Measurements from ENCODE around the gene CALHM2.

CALHM2 gene

DNA sequence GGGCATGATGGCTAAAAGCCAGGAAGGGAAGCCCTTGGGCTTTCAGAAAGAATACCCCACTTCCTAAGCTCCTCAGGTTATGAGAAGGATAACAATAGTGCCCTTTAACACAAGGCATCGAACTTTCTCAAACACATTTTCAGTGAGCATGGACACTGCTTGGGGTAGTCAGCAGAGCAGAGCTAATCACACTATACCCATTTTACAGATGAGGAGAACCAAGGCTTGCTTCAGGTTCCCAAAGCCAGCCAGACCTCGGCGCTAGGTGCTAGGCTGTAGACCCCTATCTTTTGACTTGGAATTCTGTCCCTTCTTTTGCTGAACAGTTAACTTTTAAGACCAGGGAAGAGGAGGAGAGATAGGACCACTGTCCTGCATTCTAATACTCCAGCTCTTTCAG, 43.2 kb upstream of the CALHM2 start:
- no peak overlapping the region for H3K4me3 ChIP-seq (replicated peaks in 1 of 2; ENCODE audit: low read depth in 2 of 2, low read length in 2 of 2)
- no peak for DNase-seq (ENCODE audit: low read depth in 2 of 2)
- TF ChIP-seq, protein P1, sequence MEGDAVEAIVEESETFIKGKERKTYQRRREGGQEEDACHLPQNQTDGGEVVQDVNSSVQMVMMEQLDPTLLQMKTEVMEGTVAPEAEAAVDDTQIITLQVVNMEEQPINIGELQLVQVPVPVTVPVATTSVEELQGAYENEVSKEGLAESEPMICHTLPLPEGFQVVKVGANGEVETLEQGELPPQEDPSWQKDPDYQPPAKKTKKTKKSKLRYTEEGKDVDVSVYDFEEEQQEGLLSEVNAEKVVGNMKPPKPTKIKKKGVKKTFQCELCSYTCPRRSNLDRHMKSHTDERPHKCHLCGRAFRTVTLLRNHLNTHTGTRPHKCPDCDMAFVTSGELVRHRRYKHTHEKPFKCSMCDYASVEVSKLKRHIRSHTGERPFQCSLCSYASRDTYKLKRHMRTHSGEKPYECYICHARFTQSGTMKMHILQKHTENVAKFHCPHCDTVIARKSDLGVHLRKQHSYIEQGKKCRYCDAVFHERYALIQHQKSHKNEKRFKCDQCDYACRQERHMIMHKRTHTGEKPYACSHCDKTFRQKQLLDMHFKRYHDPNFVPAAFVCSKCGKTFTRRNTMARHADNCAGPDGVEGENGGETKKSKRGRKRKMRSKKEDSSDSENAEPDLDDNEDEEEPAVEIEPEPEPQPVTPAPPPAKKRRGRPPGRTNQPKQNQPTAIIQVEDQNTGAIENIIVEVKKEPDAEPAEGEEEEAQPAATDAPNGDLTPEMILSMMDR (IDR thresholded peaks at IDR 0.05; ENCODE audit: low read depth, low read length), result no peak

GRCh38 chr10:103493916-103494877, 42.0 kb upstream of the CALHM2 start:
- DNase-seq (ENCODE audit: low read depth in 2 of 2), result no peak
- TF ChIP-seq, protein P1 (IDR thresholded peaks at IDR 0.05; ENCODE audit: low read depth, low read length), result no peak
- peak overlapping the region; percentile 37 to 44 for H3K4me3 ChIP-seq (replicated peaks in 1 of 2; ENCODE audit: low read depth in 2 of 2, low read length in 2 of 2)

- no peak for DNase-seq (ENCODE audit: low read depth in 2 of 2)
- H3K4me3 ChIP-seq (replicated peaks in 1 of 2; ENCODE audit: low read depth in 2 of 2, low read length in 2 of 2), result peak within 1 kb of the TSS; percentile 37 to 44
These were observed 41.3 kb upstream of the CALHM2 start, which contains the start of gene NEURL1 for GRCh38 chr10:103493362-103493915. TSS of gene NEURL1 (plus strand) at chr10:103493705. CDS start at chr10:103494388, 683 bp downstream.

GRCh38 chr10:103492655-103493261, 40.6 kb upstream of the CALHM2 start:
- DNase-seq (ENCODE audit: low read depth in 2 of 2), result no peak
- TF ChIP-seq, protein P1 (IDR thresholded peaks at IDR 0.05; ENCODE audit: low read depth, low read length), result no peak
- H3K4me3 ChIP-seq (replicated peaks in 1 of 2; ENCODE audit: low read depth in 2 of 2, low read length in 2 of 2), result no peak overlapping the region

More at GRCh38 chr10:103493362-103493915, 41.3 kb upstream of the CALHM2 start, which contains the start of gene NEURL1:
- TF ChIP-seq, protein P1 (IDR thresholded peaks at IDR 0.05; ENCODE audit: low read depth, low read length), result no peak

DNA sequence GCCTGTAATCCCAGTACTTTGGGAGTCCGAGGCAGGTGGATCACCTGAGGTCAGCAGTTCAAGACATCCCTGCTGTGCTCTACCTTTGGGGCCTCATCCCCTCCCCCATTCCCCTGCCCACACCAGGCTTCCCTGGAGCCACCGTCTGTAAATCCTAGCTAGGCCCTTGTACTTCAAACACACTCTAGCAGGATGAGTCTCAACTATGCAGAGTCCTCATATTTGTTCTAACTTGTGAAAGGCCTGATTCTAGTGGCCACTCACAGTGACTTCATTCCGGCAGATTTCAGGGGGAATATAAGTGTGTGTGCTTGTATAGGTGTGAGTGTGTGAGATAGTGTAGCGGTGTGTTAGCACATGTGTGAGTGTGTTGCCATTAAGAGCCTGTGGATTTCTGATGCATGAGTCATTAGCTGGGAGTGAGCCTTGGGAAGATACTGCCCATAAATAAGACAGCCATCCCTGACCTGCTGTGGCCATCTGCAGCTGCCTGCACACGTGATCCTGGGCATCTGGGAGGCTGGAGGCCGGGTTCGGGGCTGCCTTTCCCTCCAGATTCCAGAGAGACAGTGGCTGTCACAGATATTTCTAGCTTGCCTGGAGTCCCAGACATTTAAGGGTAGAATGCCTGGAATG, 39.7 kb upstream of the CALHM2 start:
- TF ChIP-seq, protein P1 (IDR thresholded peaks at IDR 0.05; ENCODE audit: low read depth, low read length), result no peak
- peak; percentile 88 to 90 for DNase-seq (ENCODE audit: low read depth in 2 of 2)
- H3K4me3 ChIP-seq (replicated peaks in 1 of 2; ENCODE audit: low read depth in 2 of 2, low read length in 2 of 2), result no peak overlapping the region

DNA sequence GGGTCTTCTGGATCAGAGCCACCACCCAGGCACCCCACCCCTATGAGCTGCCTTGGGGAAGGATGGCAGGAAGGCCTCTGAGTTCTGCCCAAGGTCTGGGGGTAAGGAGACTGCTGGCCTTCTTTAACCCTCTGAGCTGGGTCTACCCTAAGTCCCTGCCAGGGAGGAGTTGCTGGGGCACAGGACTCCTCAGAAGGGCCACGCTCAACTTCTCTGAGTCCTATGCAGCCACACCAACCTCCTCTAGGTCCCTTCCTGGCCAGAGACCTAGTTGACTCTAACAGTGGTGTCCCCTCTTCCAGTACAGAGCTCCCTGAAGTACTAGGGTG, 38.8 kb upstream of the CALHM2 start:
- no peak for DNase-seq (ENCODE audit: low read depth in 2 of 2)
- TF ChIP-seq, protein P1 (IDR thresholded peaks at IDR 0.05; ENCODE audit: low read depth, low read length), result no peak
- no peak overlapping the region for H3K4me3 ChIP-seq (replicated peaks in 1 of 2; ENCODE audit: low read depth in 2 of 2, low read length in 2 of 2)

Measured in cardiac fibroblast (primary cell).